Fibroblast of the aortic adventitia (primary cell): ENCODE measurements around the gene PAQR6. TPM values are rescaled to one million over a fixed set of nuclear protein-coding genes. Genes with fewer than 3 reads are reported as not detected.

Experiments
- DNase-seq: peaks from one replicate; pipeline ENCODE4 v3.0.0-alpha.2; 2010; ENCODE audit warnings: low read depth
- H3K4me3 ChIP-seq: 2 replicates; pipeline ENCODE4 v1.5.1; 2011; ENCODE audit warnings: low read depth, mild to moderate bottlenecking, control low read depth, low read length, moderate library complexity
- total RNA-seq: library from RNA; depleted of rRNA; stranded (reverse); fragments of >200 nt; gene quantifications from 2 replicates; pipeline ENCODE4 v1.2.3, GENCODE V29; 2012; ENCODE audit warnings: low replicate concordance
- TF ChIP-seq, protein P1 (sequence below): IDR thresholded peaks from 2 replicates; pipeline ENCODE4 v1.5.1; 2011; ENCODE audit warnings: mild to moderate bottlenecking, low read length, control low read depth, inconsistent platforms; ENCODE audit not compliant: insufficient read depth

PAQR6 gene
- total RNA-seq, 1 donor = 0.63 TPM

DNA sequence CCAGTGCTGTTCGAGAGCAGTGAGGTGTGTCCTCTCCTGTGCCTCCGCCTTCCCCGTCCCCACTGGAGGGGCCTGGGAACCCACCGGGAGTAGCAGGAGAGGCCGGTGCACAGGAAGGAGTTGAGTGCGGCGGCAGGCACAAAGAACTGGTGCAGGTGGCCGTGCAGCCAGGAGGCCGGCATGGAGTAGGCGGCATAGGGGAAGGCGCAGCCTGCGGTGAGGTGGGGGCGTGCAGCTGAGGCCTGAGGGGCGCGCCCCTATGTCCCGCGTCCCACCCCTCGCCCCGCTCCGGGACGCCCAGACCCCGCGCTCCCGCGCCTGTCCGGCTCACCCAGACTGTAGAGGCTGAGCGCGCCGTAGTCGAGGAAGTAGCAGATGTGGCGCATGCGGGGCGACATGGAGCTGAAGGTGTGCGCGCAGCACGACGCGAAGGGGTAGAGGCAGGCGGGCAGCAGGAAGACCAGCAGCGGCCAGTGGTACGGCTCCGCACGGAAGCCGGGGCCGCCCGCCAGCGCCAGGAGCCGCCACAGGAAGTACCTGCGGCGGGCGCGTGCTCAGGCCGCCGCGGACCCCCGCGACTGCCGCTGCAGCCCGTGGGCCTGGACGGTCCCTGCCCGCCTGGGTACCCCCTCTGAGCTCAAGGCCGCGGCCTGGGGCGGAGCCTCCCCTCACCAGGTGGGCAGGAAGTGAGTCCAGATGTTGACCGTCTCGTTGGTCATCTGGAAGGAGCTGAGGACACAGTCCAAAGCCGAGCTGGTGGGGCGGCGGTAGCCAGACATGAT lies 2.2 kb downstream of the PAQR6 start:
- H3K4me3 ChIP-seq = no peak overlapping the region
- TF ChIP-seq, protein P1, sequence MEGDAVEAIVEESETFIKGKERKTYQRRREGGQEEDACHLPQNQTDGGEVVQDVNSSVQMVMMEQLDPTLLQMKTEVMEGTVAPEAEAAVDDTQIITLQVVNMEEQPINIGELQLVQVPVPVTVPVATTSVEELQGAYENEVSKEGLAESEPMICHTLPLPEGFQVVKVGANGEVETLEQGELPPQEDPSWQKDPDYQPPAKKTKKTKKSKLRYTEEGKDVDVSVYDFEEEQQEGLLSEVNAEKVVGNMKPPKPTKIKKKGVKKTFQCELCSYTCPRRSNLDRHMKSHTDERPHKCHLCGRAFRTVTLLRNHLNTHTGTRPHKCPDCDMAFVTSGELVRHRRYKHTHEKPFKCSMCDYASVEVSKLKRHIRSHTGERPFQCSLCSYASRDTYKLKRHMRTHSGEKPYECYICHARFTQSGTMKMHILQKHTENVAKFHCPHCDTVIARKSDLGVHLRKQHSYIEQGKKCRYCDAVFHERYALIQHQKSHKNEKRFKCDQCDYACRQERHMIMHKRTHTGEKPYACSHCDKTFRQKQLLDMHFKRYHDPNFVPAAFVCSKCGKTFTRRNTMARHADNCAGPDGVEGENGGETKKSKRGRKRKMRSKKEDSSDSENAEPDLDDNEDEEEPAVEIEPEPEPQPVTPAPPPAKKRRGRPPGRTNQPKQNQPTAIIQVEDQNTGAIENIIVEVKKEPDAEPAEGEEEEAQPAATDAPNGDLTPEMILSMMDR = no peak
- no peak for DNase-seq

DNA sequence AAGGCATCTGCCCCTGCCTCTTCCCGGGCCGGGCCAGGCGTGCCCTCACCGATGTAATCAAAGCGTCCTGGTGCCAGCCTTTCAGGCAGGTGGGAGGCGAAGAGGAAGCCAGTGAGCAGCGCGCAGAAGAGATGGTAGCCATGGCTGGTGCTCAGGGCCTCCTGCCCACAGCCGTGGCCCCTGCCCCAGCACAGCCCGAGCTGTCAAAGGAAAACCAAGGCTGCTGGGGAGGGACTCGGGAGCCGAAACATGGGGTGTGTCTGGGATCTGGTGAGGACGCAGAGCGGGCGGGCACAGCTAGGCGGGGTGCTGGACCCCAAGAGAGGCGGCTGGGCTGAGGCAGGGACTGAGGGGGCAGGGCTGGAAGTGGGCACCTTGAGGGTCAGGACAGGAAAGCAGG lies 3.1 kb downstream of the PAQR6 start:
- no peak overlapping the region for H3K4me3 ChIP-seq
- no peak for DNase-seq
- TF ChIP-seq, protein P1 = no peak

DNA sequence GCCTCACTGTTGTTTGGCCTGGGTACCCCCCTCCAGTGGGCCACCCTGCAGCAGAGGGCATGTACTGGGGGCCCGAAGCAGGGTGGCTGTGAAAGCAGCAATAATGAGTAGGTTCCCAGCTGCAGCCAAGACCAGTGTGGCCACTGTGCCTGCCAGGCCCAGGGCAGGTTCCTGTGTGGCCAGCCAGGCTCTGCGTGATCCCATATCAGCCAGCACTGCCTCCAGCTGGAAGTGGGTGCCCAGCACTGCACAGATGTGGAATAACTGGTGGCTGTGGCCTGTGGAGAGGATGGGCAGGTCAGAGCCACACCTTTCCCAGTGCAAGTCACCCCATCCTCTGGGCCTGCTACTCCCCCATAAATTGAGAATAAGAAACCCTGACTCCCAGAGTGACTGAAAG lies 3.7 kb downstream of the PAQR6 start:
- TF ChIP-seq, protein P1 = no peak
- no peak for DNase-seq
- H3K4me3 ChIP-seq = no peak overlapping the region

DNA sequence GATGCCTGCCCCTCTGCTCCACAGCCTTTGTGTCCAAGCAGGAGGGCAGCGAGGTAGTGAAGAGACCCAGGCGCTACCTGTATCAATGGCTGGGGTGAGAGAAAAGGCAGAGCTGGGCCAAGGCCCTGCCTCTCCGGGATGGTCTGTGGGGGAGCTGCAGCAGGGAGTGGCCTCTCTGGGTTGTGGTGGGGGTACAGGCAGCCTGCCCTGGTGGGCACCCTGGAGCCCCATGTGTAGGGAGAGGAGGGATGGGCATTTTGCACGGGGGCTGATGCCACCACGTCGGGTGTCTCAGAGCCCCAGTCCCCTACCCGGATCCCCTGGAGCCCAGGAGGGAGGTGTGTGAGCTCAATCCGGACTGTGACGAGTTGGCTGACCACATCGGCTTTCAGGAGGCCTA lies 5.1 kb downstream of the PAQR6 start:
- no peak for DNase-seq
- TF ChIP-seq, protein P1 = no peak
- no peak overlapping the region for H3K4me3 ChIP-seq

DNA sequence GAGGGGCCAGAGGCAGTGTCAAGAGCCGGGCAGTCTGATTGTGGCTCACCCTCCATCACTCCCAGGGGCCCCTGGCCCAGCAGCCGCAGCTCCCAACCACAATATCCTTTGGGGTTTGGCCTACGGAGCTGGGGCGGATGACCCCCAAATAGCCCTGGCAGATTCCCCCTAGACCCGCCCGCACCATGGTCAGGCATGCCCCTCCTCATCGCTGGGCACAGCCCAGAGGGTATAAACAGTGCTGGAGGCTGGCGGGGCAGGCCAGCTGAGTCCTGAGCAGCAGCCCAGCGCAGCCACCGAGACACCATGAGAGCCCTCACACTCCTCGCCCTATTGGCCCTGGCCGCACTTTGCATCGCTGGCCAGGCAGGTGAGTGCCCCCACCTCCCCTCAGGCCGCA lies 5.9 kb downstream of the PAQR6 start, which contains the start of gene BGLAP:
BGLAP (plus strand) TSS at position 259 of the 400 bp plus-strand sequence; CDS start at position 307, 48 bp downstream.
- H3K4me3 ChIP-seq = no peak within 1 kb of the TSS
- DNase-seq = no peak
- TF ChIP-seq, protein P1 = no peak

DNA sequence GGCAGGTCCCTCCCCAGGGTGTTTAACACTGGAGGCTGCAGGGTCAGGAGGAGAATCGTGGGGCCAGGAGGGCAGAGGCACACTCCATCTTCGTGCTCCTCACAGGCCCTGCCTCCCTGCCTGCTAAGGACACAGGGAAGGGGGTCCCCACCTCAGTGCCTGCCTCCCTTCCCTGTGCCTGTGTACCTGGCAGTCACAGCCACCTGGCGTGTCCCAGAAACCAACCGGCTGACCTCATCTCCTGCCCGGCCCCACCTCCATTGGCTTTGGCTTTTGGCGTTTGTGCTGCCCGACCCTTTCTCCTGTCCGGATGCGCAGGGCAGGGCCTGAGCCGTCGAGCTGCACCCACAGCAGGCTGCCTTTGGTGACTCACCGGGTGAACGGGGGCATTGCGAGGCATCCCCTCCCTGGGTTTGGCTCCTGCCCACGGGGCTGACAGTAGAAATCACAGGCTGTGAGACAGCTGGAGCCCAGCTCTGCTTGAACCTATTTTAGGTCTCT lies 6.5 kb downstream of the PAQR6 start:
- no peak for DNase-seq
- no peak overlapping the region for H3K4me3 ChIP-seq
- TF ChIP-seq, protein P1 = no peak
